GM18505 (cell line): ENCODE data around the gene ACSF2.
A peak's percentile ranks its signal among the peaks of the same experiment; 100 is the strongest.

Experiments
- ATAC-seq: cut with Tn5 transposase; IDR thresholded peaks from one replicate; pipeline ENCODE4 v1.9.1; 2021; ENCODE audit not compliant: unreplicated experiment
- POLR2A ChIP-seq: IDR thresholded peaks from 4 replicates; pipeline ENCODE4 v1.6.1; 2011; ENCODE audit warnings: borderline replicate concordance; ENCODE audit not compliant: insufficient read depth, insufficient read length; ENCODE audit errors: extremely low read depth

The ACSF2 gene

GRCh38 chr17:50476545-50477315 is 50.7 kb downstream of the ACSF2 start:
- no peak for TF ChIP-seq POLR2A
- ATAC-seq = no peak

GRCh38 chr17:50477976-50478375 is 52.0 kb downstream of the ACSF2 start:
- no peak for ATAC-seq
- no peak for TF ChIP-seq POLR2A

GRCh38 chr17:50478391-50479381 is 52.7 kb downstream of the ACSF2 start, which contains the start of gene RSAD1:
Gene RSAD1, plus strand, starts transcription at chr17:50478860. Its CDS starts 25 bp downstream, at chr17:50478885.
- peak; percentile 90 for ATAC-seq
- peak; percentile 92 for TF ChIP-seq POLR2A

- peak; percentile 28 for ATAC-seq
- no peak for TF ChIP-seq POLR2A
These were observed 53.6 kb downstream of the ACSF2 start for GRCh38 chr17:50479522-50480141.

- ATAC-seq = no peak
- no peak for TF ChIP-seq POLR2A
These were observed 54.2 kb downstream of the ACSF2 start for GRCh38 chr17:50480142-50480764.

GRCh38 chr17:50480854-50481490 is 55.0 kb downstream of the ACSF2 start:
- no peak for ATAC-seq
- TF ChIP-seq POLR2A = no peak

GRCh38 chr17:50481648-50482047 is 55.6 kb downstream of the ACSF2 start:
- TF ChIP-seq POLR2A = no peak
- ATAC-seq = no peak

GRCh38 chr17:50482110-50482509 is 56.1 kb downstream of the ACSF2 start:
- TF ChIP-seq POLR2A = no peak
- no peak for ATAC-seq

GRCh38 chr17:50482516-50482915 is 56.5 kb downstream of the ACSF2 start:
- no peak for TF ChIP-seq POLR2A
- ATAC-seq = no peak

GRCh38 chr17:50483266-50483665 is 57.2 kb downstream of the ACSF2 start:
- no peak for ATAC-seq
- TF ChIP-seq POLR2A = no peak

GRCh38 chr17:50484386-50485155 is 58.6 kb downstream of the ACSF2 start:
- no peak for TF ChIP-seq POLR2A
- ATAC-seq = no peak
